Renal cortical epithelial cell (primary cell): ENCODE data around the gene ARHGEF7. TPM values are rescaled to one million over a fixed set of nuclear protein-coding genes. Genes with fewer than 3 reads are reported as not detected.

ENCODE experiments used
- DNase-seq: peaks from one replicate; pipeline ENCODE4 v3.0.0-alpha.2; 2011; ENCODE audit warnings: low read depth
- total RNA-seq: library from RNA; depleted of rRNA; stranded (reverse); fragments of >200 nt; gene quantifications from 2 replicates; pipeline ENCODE4 v1.2.3, GENCODE V29; 2014

The ARHGEF7 gene
- total RNA-seq, 1 donor from 2014 or later, result 37.6 TPM

DNA sequence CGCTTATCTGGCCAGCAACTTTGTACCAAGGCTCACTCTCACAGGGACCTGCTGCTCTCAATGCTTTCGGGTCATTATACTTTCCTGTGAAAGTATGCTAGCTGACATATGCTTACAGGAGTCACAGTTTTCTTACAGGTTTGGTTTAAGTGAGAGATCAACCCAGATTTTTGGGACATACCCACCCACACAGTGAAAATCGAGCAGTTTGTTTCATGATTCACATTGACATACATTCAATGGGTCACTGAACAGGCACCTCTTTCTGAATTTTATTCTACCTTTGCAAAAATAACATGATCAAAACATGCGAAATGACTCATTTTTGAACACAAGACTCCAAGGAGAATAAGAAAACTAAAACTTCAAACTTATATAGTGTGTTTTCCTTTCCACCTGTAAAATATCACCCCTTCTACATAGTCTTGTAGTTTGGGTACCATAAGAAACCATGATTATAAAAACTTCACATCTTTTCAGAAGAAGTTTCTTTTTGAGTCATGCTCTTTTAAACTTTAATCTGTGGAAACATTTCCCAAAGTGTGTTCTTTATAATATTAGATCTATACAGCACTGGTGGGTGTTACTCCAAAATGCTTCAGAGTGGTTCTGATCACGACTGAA is 161.0 kb downstream of the ARHGEF7 start:
- DNase-seq, result peak; percentile 22

DNA sequence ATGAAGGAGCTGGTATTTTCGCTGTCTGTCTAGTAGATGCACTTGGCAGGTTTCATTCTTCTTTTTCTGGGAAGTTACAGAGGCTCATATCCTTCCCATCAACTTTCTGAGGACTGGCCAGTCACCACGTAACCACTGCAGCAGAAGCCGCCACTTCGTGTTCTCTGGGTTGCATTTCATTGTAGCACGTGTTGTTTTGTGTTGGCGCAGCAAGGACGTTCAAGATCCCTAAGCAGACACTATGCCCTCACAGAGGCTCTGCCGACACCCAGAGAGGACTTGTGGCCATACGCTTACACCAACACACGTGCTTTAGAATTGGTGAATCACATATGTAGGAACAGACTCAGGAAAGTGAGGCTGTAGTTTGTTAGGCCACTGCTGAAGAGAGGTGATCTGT is 163.1 kb downstream of the ARHGEF7 start:
- no peak for DNase-seq

DNA sequence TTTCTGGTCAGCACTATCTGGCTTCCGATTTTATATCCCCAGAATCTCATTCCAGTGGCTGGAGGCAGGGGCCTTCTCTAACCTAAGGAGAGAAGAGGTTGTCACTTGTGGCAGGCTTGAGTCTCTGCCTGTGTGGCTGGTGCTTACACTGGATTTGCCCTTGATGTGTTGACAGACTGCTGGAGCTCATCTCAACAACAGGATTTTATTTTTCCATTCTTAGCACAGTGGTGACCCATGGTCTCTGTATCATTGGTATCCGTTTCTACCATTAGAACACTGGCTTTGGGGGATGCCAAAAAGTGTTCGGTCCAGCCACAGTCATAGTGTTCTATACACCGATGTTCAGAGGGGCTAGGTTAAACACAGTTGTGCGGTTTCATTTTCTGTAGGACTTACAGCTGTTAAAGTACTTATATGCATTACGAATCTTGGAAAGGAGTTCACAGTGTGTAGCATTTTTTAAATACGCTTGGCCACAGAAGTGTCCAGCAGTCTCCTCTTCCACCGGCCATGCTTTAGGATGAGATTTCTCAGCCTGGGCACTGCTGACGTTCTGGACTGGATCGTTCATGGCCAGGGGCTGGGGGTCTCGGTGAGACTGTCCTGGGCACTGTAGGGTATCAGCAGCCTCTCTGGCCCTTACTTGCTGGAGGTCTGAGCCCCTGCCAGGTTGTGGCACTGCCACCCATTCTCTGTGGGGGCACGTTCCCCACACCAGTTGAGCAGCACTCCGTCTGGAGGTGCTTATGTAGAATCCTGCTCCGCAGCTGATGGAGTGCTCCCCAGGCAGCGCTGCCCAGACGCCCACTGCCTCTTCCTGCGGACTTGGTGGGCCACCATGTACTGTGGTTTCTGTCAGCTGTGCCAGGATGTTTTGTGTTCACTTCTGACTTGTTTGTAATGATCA is 163.9 kb downstream of the ARHGEF7 start:
- DNase-seq, result no peak

DNA sequence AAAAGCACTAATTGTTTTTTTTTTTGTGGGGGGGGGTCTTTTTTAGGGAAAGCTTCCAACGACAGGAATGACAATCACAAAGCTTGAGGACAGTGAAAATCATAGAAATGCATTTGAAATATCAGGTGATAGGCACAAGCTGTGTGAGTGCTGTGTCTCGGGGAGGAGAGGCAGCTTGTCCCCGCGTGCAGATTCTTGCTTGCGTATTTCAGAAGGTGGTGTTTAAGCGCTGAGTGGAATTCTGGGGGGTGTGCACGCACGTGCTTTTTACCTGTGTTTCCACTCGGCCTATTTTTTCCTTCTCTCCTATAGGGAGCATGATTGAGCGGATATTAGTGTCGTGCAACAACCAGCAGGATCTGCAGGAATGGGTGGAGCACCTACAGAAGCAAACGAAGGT is 165.1 kb downstream of the ARHGEF7 start:
- no peak for DNase-seq

DNA sequence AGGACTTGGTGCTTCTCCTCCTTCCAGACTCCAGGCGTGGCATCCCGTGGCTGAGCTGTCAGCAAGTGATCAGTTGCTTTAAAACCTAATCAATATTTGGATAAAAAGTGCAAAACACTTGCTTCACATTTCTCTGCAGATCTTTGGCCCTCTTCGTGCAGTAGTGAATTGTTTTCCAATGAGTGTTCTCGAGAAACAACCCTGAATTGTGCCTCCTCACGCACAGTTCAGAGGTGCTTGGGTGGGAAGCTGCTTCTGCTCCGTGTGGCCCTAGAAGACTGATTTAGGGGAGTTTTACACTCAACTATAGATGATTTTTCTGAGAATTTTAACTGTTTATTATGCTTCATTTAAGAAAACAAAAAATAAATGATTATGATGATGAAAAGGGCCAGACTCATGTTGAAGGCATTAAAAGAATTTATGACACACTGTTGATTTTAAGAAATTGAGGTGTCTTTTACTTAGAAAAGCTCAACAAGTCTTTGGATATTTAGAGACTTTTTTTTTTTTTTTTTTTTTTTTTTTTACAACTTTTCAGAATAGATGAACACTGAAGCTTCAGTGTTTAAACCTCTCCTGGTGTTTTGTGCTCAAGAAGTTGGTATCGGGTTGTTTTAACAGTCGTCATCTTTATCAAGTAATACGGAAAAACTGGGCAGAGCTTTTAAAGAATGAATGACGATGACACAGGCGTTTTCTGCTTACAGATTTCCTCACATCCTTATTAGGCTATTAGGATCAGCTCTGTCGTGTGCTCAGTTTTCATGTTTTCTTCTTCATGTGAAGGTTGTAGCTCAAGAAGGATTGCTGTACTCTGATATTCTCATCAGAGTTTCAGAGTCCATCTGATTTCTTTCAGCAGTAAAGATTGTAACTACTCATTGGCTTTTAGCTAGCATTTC is 165.8 kb downstream of the ARHGEF7 start:
- DNase-seq, result no peak

DNA sequence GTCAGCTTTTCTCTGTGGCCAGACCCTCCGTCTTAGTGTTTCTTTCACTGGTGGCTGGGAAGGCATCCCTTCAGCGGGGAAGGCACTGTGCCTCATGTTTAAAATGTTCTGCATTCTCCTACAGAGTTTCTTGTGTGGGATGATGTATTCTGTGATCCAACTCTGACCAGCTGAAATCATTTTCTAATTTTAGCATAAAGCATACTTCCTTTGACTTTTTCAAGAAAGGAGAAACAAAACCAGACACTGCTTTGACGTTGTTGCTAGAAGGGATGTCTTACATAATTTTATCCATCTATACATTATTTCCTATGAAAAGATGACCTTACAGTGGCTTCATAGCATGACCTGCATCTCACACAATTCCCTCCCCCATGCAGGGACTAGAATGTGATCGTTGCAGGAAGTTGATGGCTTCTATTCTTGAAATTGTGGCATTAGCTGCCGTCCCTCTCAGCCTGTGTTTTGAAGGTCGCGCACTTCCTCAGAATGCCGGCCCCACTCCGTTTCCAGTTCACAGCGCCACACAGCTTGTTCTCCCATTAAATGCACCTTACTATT is 166.7 kb downstream of the ARHGEF7 start:
- no peak for DNase-seq

DNA sequence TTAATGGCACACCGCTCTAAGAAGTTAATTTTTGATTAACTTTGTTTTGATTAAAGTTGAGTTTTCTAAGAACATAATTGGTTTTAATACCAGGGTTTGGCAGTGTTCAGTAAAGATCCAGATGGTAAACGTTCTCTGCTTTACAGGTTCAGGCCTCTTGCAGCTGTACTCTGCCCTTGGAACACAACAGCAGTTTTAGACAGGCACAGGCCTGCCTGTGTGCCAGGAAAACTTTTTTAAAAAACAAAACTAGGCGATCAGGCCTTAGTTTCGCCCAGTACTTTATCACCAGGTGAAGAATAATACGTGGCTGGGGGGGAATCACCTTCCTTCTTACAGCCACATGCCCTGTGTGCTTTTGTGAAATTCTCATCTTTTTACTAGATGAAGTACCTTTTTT is 167.3 kb downstream of the ARHGEF7 start:
- DNase-seq, result no peak

DNA sequence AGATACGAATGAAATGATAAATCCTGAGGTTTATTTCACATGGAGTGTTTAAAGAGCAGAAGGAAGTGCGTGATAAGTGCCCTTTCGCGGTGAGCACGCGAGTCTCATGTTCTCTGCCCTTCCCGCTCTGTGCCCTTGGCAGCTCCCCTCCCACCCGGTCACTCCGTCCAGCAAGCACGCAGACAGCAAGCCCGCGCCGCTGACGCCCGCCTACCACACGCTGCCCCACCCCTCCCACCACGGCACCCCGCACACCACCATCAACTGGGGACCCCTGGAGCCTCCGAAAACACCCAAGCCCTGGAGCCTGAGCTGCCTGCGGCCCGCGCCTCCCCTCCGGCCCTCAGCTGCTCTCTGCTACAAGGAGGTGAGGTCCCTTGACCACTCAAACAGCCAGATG is 167.9 kb downstream of the ARHGEF7 start:
- no peak for DNase-seq

DNA sequence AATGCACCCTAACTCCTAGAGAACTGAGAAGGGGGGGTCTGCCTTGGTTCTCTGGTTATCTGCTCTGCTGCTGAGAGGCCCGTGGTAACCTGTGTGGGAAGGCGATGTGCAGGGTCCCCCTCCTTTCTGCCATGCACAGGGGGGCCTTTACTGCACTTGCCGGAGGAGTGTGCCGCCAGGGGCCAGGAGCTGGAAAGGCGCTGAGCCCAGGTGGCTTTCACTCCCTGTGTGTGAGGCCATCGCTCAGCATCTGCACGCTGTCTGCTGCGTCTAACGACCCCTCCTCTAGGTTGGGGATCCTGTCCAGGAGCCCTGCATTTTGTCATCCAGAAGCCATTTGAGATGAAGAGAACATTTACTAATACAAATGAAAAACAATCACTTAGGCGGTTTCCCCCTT is 168.3 kb downstream of the ARHGEF7 start:
- no peak for DNase-seq

DNA sequence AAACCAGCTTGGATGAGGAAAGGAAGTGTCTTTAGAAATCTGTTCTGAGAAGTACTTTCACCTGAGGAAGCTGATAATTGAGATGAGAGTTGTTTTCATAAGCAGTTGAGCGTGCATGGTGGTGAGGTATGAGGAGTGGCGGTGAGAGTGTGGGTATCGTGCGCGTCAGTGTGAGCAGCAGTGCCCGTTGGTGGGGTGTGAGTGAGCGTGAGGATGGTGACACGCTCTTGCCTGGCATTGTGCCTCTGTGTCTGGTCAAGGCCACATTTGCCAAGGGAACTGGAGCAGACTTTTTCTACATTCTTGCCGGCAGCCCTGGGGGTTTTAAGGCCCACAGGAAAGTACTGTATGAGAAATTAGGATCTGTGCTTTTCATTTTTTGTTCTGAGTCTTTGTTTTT is 168.9 kb downstream of the ARHGEF7 start:
- no peak for DNase-seq

DNA sequence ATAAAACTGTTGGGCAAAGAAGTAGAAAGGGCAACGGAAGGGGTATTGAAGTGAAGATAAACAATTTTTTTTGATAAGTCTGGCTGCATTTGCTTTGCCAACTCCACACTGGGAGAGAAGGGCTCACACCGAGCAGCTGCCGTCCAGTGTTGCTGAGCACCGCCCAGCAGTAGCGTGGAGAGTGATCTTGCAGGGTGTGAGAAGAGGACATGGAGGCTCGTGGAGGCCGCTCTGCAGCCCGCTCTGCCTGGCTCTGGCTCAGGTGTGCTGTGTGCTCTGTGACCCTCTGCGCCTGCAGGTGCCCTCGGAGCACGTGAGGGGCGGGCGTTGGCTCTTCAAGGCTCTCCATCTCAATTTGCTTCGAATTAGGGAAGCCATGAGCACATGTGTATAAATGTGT is 169.5 kb downstream of the ARHGEF7 start:
- no peak for DNase-seq

DNA sequence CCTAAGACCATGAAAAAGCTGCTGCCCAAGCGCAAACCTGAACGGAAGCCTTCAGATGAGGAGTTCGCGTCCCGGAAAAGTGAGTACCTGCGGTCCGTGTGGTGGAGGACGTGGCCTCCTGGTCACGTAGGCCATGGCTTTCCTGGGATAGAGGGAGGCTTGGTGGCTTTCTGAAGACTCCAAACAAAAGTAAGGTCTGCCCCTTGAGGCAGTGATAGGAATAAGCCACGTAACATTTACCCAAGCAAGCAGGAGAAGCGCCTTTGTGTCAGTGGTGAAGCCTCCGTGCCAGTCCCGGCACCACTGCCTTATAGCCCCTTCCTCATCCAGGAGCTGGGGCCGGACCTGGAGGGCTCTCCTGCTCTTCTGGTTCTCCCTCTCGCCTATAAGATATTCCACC is 171.1 kb downstream of the ARHGEF7 start:
- no peak for DNase-seq

DNA sequence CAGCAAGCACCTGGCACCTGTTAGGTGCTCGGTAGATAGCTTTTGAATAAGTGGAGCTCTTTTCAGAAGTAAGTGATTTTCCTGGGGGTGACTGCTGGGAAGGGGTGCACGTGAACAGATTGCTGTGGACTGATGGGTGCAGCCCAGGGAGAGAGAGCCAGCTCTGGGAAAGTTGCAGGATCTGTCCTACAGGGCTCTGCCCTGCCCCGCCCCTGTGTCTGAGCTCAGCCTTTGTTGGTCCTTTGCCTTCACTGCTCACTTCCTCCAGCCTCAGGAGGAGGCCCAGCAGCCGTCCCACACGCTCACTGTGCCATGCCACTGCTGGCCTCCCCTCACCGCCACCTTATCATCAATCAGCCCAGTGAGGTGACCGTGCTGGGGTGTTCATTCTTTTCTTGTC is 171.6 kb downstream of the ARHGEF7 start:
- DNase-seq, result no peak

DNA sequence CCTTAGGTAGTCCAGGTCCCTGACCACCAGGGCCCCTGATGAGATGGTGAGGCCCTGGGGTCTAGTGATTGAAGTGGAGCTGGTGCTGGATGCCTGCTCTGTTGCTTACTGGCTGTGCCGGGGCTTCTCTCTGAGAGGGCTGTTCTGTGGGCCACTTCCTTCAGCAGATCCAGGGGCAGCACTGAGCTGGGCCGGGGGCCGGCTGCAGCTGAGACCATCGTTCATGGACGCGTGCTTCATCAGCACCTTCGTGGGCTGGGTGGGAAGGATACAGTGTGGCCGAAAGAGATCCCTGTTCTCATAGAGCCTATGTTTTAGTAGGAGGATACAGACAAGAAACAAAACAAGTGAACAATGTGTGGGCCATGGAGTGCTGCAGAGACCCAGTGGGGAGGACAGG is 172.1 kb downstream of the ARHGEF7 start:
- DNase-seq, result no peak

DNA sequence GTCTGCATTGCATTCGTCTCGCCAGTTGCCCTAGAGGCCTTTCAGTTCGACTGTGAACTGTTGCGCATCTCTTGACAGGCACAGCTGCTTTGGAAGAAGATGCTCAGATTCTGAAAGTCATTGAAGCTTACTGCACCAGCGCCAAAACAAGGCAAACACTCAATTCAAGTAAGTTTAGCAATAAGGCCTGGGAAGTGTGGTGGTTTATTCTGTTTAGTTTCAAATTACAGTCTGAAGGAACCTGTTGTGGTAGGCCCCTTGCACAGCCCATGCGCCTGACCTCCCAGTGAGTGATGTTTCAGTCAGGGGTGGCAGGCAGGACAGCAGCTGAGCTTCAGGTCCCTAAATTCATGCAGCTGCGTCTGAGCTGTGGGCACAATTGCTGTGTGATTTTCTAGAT is 173.2 kb downstream of the ARHGEF7 start:
- DNase-seq, result no peak

DNA sequence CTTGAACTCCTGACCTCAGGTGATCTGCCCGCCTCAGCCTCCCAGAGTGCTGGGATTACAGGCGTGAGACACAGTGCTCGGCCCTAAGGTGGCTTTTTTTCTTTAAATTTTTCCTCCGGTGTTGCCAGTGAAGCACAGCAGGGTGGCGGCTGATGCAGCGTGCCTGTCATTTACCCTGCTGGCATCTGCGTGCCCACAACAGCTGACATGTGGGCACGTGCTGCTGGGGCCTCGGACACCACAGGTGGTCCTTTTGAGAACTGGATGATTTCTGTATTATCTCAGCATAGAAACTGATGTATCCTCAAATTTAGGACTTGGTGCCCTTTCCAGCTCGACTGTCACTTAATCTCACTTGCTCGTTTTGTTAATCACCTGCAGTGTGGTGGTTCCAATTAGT is 174.1 kb downstream of the ARHGEF7 start:
- no peak for DNase-seq

DNA sequence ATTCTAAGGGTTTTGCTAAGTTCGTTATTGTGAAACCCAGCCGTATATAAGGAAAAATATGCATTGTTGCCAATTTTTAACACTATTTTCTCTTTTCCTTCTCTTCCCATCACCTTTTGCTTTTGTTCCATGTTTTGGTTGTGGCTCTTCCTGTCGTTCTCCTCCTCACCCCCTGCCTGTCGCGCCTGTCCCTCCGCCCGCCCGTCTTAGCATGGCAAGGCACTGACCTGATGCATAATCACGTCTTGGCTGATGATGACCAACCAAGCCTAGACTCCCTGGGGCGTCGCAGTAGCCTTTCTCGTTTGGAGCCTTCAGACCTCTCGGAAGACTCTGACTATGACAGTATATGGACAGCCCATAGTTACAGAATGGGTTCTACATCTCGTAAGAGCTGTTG is 176.8 kb downstream of the ARHGEF7 start:
- DNase-seq, result no peak

DNA sequence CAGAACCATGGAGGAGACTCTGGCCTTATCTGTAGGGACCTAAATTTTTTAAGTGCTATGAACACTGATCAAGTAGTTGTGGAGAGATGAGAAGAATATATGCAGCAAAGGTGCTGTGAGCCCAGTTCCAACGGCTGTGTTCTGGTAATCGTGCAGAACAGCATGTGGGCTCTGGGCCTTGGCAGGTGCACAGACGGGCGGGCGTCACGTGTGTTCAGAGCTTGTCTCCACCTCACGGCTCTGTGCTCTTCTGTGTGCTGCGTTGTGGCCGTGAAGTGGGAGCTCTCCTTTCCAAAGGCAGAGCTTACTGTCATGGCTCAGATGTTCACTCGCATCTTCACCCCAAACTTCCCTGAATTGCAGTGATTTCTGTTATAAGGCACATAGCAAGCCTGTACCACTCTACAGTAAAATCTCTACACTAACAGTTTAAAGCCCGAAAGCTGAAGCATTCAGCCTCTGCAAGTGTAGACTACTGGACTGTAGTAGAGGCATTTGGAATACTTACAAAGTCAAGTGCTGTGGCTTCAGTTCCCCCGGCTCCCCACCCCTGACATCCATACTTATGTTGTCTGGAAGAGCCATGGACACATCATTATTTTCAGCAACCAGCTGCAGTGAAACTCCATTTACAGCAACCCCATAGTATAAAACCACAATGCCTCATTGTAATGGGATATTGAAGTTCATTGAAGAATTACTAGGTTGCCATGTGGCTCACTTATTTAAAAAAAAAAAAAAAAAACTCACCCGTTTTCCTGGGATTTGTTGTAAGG is 177.8 kb downstream of the ARHGEF7 start:
- no peak for DNase-seq

DNA sequence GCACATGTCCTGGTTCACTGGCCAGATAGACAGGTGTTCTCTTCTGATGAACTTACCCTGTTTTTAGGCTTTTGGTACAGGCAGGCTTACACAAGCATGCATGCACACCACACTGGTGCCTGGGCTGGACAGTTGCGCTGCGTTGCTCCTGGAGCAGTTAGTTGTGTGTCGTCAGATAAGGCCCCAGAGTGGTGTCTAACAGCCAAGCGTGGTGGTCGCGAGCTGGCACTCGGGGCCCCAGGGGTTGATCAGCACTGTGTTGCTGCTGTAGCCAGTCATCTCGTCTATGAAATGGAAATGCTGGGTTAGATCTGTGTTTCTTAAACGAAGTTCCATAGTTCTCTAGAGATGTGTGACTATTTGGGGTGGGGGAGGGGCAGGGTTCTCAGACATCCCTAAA is 180.8 kb downstream of the ARHGEF7 start:
- DNase-seq, result no peak

DNA sequence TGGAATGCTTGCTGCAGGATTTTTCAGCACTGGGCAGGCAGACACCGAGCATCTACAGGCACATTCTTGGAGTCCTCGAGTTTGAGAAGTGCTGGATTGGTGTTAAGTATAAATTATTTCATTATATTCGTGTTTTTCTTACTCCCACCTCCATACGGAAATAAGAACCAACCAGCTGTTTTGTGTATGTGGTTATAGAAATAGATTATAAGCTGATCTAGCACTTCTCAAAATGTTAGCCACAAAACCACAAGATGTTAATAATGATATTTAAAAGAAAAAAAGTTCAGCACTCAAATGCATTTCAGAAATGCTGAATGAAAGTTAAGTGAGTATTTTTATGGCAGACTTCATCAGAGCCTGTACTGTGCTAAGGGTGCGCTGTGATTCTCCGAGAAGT is 181.3 kb downstream of the ARHGEF7 start:
- no peak for DNase-seq

DNA sequence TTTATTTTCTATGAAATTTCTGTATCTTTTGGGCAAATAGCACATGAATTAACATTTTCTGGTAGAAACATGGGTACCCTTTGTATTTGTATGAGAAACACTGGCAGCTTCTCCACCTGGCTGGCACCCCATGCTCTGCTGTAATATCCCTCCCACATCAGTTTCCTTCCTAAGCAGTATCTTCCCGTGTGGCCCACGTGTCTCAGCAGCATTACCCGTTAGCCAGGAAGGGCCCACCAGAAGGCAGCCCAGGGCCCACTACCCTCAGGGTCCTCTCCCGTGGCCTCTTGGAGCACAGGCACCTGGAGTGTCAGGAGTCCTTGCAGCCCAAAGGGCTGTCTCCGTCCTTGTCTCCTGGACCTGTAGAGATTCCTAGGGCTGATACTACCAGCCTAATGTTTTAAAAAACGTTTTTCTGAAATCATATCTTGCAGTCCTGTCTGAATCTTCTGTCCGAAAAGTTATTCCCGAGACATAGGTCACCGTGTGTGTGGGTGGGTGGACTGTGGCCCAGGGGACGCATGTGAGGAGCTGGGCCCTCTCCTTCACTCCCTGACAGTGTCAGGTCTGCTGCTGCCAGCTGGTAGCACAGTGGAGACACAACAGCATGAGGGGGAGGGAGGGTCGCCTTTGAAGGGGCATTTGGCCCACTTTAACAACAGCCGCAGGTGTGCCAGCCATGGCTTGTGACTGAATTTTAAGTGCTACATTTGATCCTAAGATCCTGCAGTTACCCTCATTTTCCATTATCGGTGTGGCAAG is 183.3 kb downstream of the ARHGEF7 start:
- no peak for DNase-seq
